Breast epithelium (tissue), 3 donors: Measurements from ENCODE around the gene DHX57.

Experiments used
- CTCF ChIP-seq, 3 donors: fragments of 450-650 bp; IDR thresholded peaks; one replicate each; pipeline ENCODE4 v1.5.1; 2016 to 2017; ENCODE audit warnings: antibody characterized with exemption in 3 of 3, mild to moderate bottlenecking in 3 of 3, moderate library complexity in 3 of 3
- POLR2A ChIP-seq: fragments of 450-650 bp; IDR thresholded peaks from one replicate; pipeline ENCODE4 v1.6.1; 2016; ENCODE audit warnings: antibody characterized with exemption, mild to moderate bottlenecking, moderate library complexity

GRCh38 chr2:38922389-38922788 is 46.7 kb upstream of the DHX57 start:
- TF ChIP-seq POLR2A (no peak), CTCF (IDR thresholded peaks at IDR 0.05) (no peak)
